Uterus (tissue), 4 donors: ENCODE results near the gene POLA1. TPM values are rescaled to one million over a fixed set of nuclear protein-coding genes. Genes with fewer than 3 reads are reported as not detected.

ENCODE experiments used
- DNase-seq, 2 donors: peaks; one replicate each; pipeline ENCODE4 v3.0.0-alpha.2; 2019 to 2020
- H3K27ac ChIP-seq, 2 donors: fragments of 200-600 bp; sonication (generic); 1 replicate in 1 of 2; 2 replicates in 1 of 2; pipeline ENCODE4 v1.5.1; 2016 to 2018
- H3K27me3 ChIP-seq, 2 donors: fragments of 200-600 bp; sonication (generic); one replicate each; pipeline ENCODE4 v1.5.1; 2018 to 2019; ENCODE audit warnings: control low read depth in 1 of 2
- H3K36me3 ChIP-seq, 2 donors: fragments of 200-600 bp; sonication (generic); one replicate each; pipeline ENCODE4 v1.5.1; 2019; ENCODE audit warnings: control low read depth in 1 of 2
- H3K4me1 ChIP-seq, 2 donors: fragments of 200-600 bp; sonication (generic); one replicate each; pipeline ENCODE4 v1.5.1; 2018 to 2019; ENCODE audit warnings: control low read depth in 1 of 2
- H3K4me3 ChIP-seq, 2 donors: fragments of 200-600 bp; sonication (generic); 1 replicate in 1 of 2; 2 replicates in 1 of 2; pipeline ENCODE4 v1.5.1; 2018 to 2019; ENCODE audit warnings: mild to moderate bottlenecking in 1 of 2
- H3K9me3 ChIP-seq, 2 donors: fragments of 200-600 bp; sonication (generic); one replicate each; pipeline ENCODE4 v1.5.1; 2019; ENCODE audit warnings: control low read depth in 1 of 2
- POLR2A ChIP-seq, 2 donors: fragments of 450-650 bp; IDR thresholded peaks; one replicate each; pipeline ENCODE4 v1.6.1; 2016; ENCODE audit warnings: antibody characterized with exemption in 2 of 2, mild to moderate bottlenecking in 1 of 2, moderate library complexity in 1 of 2
- intact Hi-C: fragments of 100-400 bp; cut with DNase I; formaldehyde crosslinking; loops from one replicate; pipeline ENCODE4 v1.15.1; 2023; ENCODE audit warnings: low total_unique reads
- total RNA-seq, 4 donors: library from RNA; depleted of rRNA in 3 of 4; stranded (reverse); fragments of >200 nt in 3 of 4; gene quantifications; one replicate each; pipeline versions ENCODE4 v1.1.0 to v1.2.4, GENCODE V29; 2014 to 2023
- TF ChIP-seq, protein P1 (sequence below), 4 experiments: fragments of 200-600 bp in 2 of 4; fragments of 450-650 bp in 2 of 4; sonication (generic) in 2 of 4; IDR thresholded peaks; one replicate each; pipeline ENCODE4 v1.5.1; 2016 to 2019; ENCODE audit warnings: antibody characterized with exemption in 4 of 4, mild to moderate bottlenecking in 2 of 4, moderate library complexity in 1 of 4
- donor health status: DM: yes; HTN: yes; CAD: no.

Gene POLA1
- total RNA-seq, 4 donors from 2014 or later = 11.8 to 78.2 (median 26.3) TPM

DNA sequence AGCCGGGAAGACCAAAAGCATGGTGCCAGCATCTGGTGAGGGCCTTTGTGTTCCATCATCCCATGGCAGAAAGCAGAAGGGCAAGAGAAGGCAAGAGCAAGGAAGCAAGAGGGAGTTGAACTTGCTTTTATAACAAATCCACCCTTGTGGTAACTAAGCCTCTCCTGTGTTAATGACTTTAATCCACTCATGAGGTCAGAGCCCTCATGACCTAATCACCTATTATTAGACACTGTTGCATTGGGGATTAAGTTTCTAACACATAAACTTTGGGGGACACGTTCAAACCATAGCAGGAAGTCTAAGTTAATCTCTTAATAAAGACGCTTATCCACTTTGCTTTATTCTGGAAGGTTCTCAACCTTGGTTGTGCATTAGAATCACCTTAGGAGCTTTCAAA lies 34.1 kb upstream of the POLA1 start:
- Histone ChIP-seq H3K36me3 (no peaks in the 10 kb centered on the region), H3K27me3 (no peaks in the 10 kb centered on the region), H3K27ac (no peak overlapping the region), H3K4me3 (no peak overlapping the region), H3K4me1 (no peaks in the 10 kb centered on the region), H3K9me3 (no peaks in the 10 kb centered on the region)
- DNase-seq = no peak
- intact Hi-C loops = no loop called here
- TF ChIP-seq, protein P1, sequence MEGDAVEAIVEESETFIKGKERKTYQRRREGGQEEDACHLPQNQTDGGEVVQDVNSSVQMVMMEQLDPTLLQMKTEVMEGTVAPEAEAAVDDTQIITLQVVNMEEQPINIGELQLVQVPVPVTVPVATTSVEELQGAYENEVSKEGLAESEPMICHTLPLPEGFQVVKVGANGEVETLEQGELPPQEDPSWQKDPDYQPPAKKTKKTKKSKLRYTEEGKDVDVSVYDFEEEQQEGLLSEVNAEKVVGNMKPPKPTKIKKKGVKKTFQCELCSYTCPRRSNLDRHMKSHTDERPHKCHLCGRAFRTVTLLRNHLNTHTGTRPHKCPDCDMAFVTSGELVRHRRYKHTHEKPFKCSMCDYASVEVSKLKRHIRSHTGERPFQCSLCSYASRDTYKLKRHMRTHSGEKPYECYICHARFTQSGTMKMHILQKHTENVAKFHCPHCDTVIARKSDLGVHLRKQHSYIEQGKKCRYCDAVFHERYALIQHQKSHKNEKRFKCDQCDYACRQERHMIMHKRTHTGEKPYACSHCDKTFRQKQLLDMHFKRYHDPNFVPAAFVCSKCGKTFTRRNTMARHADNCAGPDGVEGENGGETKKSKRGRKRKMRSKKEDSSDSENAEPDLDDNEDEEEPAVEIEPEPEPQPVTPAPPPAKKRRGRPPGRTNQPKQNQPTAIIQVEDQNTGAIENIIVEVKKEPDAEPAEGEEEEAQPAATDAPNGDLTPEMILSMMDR (IDR thresholded peaks at IDR 0.05) = no peak
- no peak for TF ChIP-seq POLR2A (IDR thresholded peaks at IDR 0.05)

DNA sequence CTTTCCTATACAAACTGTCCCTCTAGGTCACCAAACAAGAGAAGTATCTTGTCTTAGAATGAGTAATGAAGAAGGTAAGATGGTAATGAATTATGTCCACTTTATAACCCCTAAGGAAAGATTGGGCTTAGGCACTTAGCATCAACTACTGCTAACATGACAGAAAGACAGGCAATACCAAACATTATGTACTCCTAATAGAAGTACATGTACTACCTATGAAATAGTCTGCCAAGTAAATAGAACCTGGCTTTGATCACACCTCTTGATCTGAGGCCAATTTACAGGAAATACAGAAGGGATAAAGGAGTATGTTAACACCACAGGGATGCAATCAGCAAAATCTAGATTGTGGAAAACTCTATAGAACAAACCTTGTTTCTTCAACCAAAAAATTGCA lies 32.4 kb upstream of the POLA1 start:
- H3K4me1 ChIP-seq = no peaks in the 10 kb centered on the region
- DNase-seq = no peak
- TF ChIP-seq, protein P1 (IDR thresholded peaks at IDR 0.05) = no peak
- intact Hi-C loops = no loop called here
- H3K9me3 ChIP-seq = no peaks in the 10 kb centered on the region
- H3K27ac ChIP-seq = no peak overlapping the region
- H3K27me3 ChIP-seq = no peaks in the 10 kb centered on the region
- no peaks in the 10 kb centered on the region for H3K36me3 ChIP-seq
- no peak overlapping the region for H3K4me3 ChIP-seq

DNA sequence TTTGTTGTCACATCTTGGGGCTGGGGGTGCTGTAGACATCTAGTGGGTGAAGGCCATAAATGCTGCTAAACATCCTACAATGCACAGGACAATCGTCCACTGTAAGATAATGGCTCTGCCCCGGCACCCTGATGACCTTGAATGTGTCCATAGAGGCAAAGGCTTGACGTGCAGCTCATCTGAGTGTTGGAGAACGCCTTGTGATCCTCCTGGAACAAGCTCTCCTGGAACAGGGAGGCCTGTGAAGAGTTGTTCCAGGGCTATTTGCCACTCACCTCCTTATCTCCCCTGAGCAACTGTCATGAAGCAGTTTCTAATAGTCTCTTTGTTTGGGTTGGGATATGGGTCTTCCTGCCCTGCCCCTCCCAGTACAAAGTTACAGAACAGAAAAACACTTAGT lies 31.4 kb upstream of the POLA1 start:
- Histone ChIP-seq H3K4me1 (no peaks in the 10 kb centered on the region), H3K27ac (no peak overlapping the region), H3K36me3 (no peaks in the 10 kb centered on the region), H3K4me3 (no peak overlapping the region), H3K9me3 (no peaks in the 10 kb centered on the region), H3K27me3 (no peaks in the 10 kb centered on the region)
- intact Hi-C loops = no loop called here
- DNase-seq = no peak
- TF ChIP-seq POLR2A (IDR thresholded peaks at IDR 0.05) = no peak
- TF ChIP-seq, protein P1 (IDR thresholded peaks at IDR 0.05) = no peak

DNA sequence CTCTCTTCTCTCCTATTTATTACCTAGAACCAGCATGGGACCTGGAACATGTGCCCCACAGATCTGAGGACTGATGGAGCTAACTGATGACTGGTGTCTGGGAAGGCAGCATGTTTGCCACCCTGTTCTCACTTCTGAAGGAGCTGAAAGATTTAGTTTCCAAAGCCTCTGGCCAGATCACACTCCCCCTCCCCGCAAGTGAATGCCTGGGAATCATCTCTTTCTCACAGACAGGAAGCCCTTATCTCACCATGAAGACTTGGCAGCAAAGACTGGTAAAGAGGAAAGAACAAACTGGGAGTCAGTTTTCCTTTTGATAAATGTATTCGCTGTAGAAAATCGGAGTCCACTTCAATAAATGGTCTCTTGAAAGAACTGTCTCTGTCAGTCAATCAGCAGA lies 25.6 kb upstream of the POLA1 start:
- TF ChIP-seq, protein P1 (IDR thresholded peaks at IDR 0.05) = no peak
- no peak for TF ChIP-seq POLR2A (IDR thresholded peaks at IDR 0.05)
- H3K27ac ChIP-seq = no peak overlapping the region
- H3K36me3 ChIP-seq = no peaks in the 10 kb centered on the region
- H3K9me3 ChIP-seq = no peaks in the 10 kb centered on the region
- intact Hi-C loops = no loop called here
- no peaks in the 10 kb centered on the region for H3K4me1 ChIP-seq
- H3K4me3 ChIP-seq = no peak overlapping the region
- H3K27me3 ChIP-seq = no peaks in the 10 kb centered on the region
- DNase-seq = no peak

DNA sequence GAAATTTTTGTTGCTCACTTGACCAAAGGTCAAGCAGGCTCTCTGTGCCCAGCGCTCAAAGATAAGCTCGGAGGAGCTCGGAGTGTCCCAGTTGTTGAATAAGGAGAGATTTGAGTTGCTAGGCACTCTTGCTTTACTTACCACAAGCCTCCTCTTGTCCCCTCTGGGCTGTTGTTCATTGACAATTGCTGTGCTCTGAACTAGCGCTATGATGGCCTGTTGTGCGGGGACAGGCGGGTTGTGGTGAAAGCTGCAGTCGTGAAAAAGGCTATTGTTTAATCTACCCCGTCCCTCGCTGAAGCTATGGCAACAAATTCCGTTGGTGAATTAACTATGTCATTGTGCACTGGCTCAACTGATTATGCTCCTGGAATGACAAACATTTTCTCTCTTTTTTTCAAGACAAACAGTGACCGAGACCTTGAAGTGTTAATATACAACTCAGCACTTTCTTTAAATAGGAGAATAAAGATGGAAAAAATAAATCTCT lies 21.0 kb upstream of the POLA1 start:
- intact Hi-C loops = no loop called here
- Histone ChIP-seq H3K4me3 (no peak overlapping the region), H3K4me1 (no peaks in the 10 kb centered on the region), H3K9me3 (no peaks in the 10 kb centered on the region), H3K36me3 (no peaks in the 10 kb centered on the region), H3K27me3 (no peaks in the 10 kb centered on the region), H3K27ac (no peak overlapping the region)
- DNase-seq = no peak
- TF ChIP-seq, protein P1 (IDR thresholded peaks at IDR 0.05) = no peak
- no peak for TF ChIP-seq POLR2A (IDR thresholded peaks at IDR 0.05)
